ENCODE measurements around the gene TUBGCP2.

GRCh38 chr10:133355266-133355665 is 46.6 kb upstream of the TUBGCP2 start:
- TF ChIP-seq EP300 (IDR thresholded peaks at IDR 0.05; ENCODE audit: low read depth) (no peak), CTCF (IDR thresholded peaks at IDR 0.05) (no peak)
